Stimulated activated CD4-positive, alpha-beta T cell treated with anti-CD3 and anti-CD28 coated beads, Interleukin-12 subunit alpha, Interleukin-12 subunit beta, amount 100 ng/mL, for 24 hours (primary cell): Measurements from ENCODE around the gene GSTA1.
A peak's percentile ranks its signal among the peaks of the same experiment; 100 is the strongest.
"Not testable (repeated sequence)": the region's sequence is repeated elsewhere in the genome, so short reads cannot be mapped to it uniquely, and the experiment has no call there.

Source experiments
- DNase-seq, 2 experiments: peaks; one replicate each; pipeline ENCODE4 v3.0.0-alpha.2; 2020; ENCODE audit warnings: low read depth in 2 of 2

GSTA1 gene

GRCh38 chr6:52803668-52804255 is at the start of gene GSTA1:
Gene GSTA1 (minus strand): TSS chr6:52803816. CDS start chr6:52799267, 4,549 bp downstream.
- not testable (repeated sequence) for DNase-seq

GRCh38 chr6:52849137-52849536 is 45.5 kb upstream of the GSTA1 start:
- no peak for DNase-seq

GRCh38 chr6:52846002-52846401 is 42.4 kb upstream of the GSTA1 start:
- no peak for DNase-seq

GRCh38 chr6:52843605-52844004 is 40.0 kb upstream of the GSTA1 start:
- DNase-seq: no peak

DNA sequence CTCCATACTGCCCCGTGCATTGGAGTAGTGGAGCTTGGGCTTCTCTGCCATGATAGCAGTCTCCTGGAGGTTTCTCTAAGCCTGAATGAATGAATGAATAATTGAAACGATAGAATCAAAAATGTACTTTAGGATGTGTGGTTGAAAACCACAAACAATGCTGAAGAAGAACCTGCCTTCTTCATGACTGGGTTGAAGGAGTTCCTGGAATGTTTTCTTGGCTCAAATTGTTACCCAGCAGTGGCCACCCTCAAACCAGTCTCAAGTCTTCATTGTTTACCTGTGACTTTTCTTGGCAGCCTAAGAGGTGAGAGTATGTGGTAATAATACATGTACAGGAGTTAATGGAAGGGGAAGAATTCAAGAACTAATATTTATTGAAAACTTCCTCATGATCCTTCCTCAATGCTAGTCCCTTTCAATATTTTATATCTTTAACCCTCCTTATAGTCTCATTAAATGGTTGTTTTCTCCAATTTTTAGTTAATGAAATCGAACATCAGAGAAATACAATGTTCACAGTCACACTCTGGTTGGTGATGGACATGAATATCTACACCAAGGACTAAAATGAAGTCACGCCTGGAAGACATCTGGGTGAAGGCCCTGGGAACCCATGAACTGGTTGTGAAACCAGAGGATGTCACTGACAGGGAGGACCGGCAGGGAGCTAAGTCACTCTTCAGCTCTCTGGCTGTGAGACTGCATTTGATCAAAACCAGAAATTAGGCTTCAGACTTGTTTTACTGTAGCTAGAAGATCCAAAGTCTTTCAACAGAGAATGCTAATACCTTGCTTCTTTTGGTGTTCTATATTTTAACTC is 37.4 kb upstream of the GSTA1 start, which contains the start of gene GSTA5:
Gene GSTA5, minus strand, starts transcription at position 51 of the 823 bp plus-strand sequence.
- no peak for DNase-seq

DNA sequence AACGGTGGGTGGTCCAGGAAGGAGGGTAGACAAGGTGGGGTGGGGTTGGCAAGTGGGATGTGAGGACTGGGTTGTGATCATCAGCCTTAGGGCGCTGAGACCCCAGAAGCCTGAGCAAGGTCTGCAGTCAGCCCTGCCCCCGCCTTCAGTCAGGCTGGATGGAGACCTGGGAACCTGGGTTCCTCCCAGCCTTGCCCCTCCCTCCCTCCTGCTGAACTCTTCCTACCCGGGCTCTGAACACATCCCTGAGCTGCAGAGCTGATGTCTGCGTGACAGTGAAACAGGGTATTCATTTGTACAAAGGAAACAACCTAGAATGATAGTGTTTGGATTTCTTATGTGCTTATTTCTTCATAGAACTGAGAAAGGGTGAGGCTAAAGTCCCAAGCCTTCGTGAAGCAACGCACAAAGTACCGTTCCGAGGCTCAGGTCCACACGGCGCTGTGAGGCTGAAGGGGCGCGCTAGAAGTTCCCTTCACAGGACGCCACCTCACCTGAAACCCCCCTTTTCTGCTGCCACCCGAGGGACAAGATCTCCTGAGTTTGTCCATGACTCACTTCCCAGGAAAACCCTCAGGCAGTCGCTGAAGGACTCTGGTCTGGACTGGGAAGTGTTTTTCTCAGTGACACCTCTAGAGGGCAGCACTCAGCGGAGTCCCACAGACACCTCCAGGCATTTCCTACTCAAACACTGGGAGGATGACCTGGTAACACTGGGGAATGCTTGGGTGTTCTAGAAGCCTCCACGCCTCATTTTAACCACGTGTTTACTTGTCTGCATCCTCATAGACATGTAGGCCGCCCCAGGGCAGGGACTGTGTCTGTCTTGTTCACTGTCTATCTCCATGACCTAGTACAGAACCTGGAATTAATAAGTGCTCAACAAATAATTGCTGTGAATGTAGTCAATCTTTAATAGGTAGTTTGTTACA is 35.8 kb upstream of the GSTA1 start:
- peak; percentile 13 to 27 for DNase-seq

DNA sequence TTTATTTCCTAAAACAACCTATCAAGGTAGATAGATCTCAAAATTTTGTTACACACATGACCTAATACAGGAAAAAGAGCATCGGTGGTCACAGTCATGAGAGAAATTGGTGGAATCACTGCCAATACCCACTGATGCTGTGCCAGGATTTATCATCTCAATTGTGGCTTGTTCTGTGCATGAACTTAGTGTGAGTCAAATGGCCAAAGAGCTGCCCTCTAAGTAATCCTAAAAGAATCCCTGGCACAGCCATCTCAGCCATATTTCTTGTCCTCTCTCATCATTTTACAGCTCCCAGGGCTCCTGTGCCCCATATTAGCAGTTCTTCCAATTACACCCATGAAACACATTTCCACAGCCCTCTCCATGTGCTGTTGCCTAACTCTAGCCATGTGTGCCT is 30.9 kb upstream of the GSTA1 start:
- no peak for DNase-seq

GRCh38 chr6:52830869-52831268 is 27.3 kb upstream of the GSTA1 start:
- DNase-seq: not testable (repeated sequence)

GRCh38 chr6:52829046-52829817 is 25.6 kb upstream of the GSTA1 start:
- DNase-seq: no peak

DNA sequence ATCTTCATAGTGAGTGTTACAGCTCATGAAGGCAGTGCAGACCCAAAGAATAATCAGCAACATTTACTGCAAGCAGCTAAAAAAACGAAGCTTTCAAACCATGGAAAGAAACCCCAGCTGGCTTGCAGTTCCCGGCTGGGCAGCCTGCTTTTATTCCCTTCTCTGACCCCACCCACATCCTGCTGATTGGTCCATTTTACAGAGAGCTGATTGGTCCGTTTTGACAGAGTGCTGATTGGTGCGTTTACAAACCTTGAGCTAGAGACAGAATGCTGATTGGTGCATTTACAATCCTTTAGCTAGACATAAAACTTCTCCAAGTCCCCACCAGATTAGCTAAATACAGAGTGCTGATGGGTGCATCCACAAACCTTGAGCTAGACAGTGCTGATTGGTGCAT is 25.0 kb upstream of the GSTA1 start:
- not testable (repeated sequence) for DNase-seq

- not testable (repeated sequence) for DNase-seq
These were observed 23.6 kb upstream of the GSTA1 start for GRCh38 chr6:52827073-52827783.

DNA sequence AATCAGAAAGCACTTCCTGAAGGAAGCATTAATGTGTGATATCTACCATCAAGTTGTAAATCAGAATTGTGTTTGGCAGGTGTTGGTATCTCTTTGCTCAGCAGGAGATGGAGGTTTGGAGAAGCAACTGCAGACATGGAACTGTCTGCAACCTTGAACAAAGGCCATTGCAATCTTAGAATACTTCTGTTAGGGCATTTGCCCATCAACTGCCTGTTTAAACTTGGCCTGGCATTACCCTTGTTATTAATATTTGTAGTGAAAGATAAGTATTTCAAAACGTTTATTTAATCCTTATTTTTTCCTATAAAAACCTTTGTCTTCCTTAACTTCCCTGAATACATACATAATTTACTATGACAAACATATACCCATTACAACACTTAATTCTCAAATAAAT is 22.9 kb upstream of the GSTA1 start:
- DNase-seq: no peak

DNA sequence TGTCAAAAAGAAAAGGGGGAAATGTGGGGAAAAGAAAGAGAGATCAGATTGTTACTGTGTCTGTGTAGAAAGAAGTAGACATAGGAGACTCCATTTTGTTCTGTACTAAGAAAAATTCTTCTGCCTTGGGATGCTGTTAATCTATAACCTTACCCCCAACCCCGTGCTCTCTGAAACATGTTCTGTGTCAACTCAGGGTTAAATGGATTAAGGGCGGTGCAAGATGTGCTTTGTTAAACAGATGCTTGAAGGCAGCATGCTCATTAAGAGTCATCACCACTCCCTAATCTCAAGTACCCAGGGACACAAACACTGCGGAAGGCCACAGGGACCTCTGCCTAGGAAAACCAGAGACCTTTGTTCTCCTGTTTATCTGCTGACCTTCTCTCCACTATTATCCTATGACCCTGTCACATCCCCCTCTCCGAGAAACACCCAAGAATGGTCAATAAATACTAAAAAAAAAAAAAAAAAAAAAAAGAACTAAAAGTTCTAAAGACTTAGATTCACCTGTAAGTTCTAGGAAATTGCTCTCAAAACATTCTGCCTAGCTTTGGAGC is 22.4 kb upstream of the GSTA1 start:
- DNase-seq: not testable (repeated sequence)

GRCh38 chr6:52825270-52825793 is 21.7 kb upstream of the GSTA1 start:
- not testable (repeated sequence) for DNase-seq

GRCh38 chr6:52821842-52822241 is 18.2 kb upstream of the GSTA1 start:
- DNase-seq: no peak

GRCh38 chr6:52820198-52820597 is 16.6 kb upstream of the GSTA1 start:
- DNase-seq: no peak

GRCh38 chr6:52815167-52816092 is 11.8 kb upstream of the GSTA1 start:
- peak; percentile 5 to 36 for DNase-seq

GRCh38 chr6:52814545-52814944 is 10.9 kb upstream of the GSTA1 start:
- DNase-seq: not testable (repeated sequence)

DNA sequence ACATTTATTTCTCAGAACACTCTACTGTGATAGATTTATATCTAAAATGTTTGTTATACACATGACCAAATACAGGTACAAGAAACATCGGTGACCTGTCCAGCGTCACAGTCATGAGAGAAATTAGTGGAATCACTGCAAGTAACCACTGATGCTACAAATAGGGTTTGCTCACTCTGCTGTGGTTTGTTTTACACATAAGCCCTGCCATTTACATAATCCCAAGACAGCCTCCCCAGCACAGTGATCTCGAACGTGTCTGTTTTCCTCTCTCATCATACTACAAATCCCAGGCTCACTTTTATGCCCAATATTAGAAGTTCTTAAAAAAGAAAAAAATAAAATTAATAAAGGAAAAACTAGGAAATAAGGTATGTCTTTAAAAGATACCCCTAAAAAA is 6.2 kb upstream of the GSTA1 start:
- DNase-seq: not testable (repeated sequence)
